Mesothelial cell of epicardium (in vitro differentiated cells): ENCODE measurements around the gene PDZRN3. TPM values are rescaled to one million over a fixed set of nuclear protein-coding genes. Genes with fewer than 3 reads are reported as not detected.

Source experiments
- DNase-seq, 2 experiments: peaks; one replicate each; pipeline ENCODE4 v3.0.0; 2021; ENCODE audit warnings: low spot score in 2 of 2; ENCODE audit not compliant: unreplicated experiment in 2 of 2
- H3K27ac Mint-ChIP-seq: 2 replicates; pipeline ENCODE4 v1.8.0; 2021; ENCODE audit warnings: mixed read lengths
- H3K27me3 Mint-ChIP-seq: 2 replicates; pipeline ENCODE4 v1.8.0; 2021; ENCODE audit warnings: low read depth, mixed read lengths
- H3K36me3 Mint-ChIP-seq: 2 replicates; pipeline ENCODE4 v1.8.0; 2021; ENCODE audit warnings: mixed read lengths
- H3K4me1 Mint-ChIP-seq: 2 replicates; pipeline ENCODE4 v1.8.0; 2021; ENCODE audit warnings: mixed read lengths
- H3K4me3 Mint-ChIP-seq: 2 replicates; pipeline ENCODE4 v1.8.0; 2021; ENCODE audit warnings: mild to moderate bottlenecking, moderate library complexity, mixed read lengths
- H3K9me3 Mint-ChIP-seq: 2 replicates; pipeline ENCODE4 v1.8.0; 2021; ENCODE audit warnings: mixed read lengths
- total RNA-seq: library from RNA; stranded (reverse); gene quantifications from 3 replicates; pipeline ENCODE4 v1.2.1, GENCODE V29; 2021
- TF ChIP-seq, protein P1 (sequence below): fragments of 200-600 bp; sonication (generic); IDR thresholded peaks from one replicate; pipeline ENCODE4 v1.5.0; 2021; ENCODE audit warnings: antibody characterized with exemption; ENCODE audit not compliant: unreplicated experiment

Gene PDZRN3
- total RNA-seq, 1 donor from 2014 or later, result 48.4 TPM

GRCh38 chr3:73403444-73403843, 221.3 kb downstream of the PDZRN3 start:
- Mint-ChIP-seq H3K4me1 (peaks cover 40% of the 10 kb centered on the region), H3K9me3 (no peaks in the 10 kb centered on the region), H3K27me3 (no peaks in the 10 kb centered on the region), H3K36me3 (peaks cover 28% of the 10 kb centered on the region), H3K4me3 (no peak overlapping the region), H3K27ac (no peak overlapping the region)
- no peak for DNase-seq
- TF ChIP-seq, protein P1, sequence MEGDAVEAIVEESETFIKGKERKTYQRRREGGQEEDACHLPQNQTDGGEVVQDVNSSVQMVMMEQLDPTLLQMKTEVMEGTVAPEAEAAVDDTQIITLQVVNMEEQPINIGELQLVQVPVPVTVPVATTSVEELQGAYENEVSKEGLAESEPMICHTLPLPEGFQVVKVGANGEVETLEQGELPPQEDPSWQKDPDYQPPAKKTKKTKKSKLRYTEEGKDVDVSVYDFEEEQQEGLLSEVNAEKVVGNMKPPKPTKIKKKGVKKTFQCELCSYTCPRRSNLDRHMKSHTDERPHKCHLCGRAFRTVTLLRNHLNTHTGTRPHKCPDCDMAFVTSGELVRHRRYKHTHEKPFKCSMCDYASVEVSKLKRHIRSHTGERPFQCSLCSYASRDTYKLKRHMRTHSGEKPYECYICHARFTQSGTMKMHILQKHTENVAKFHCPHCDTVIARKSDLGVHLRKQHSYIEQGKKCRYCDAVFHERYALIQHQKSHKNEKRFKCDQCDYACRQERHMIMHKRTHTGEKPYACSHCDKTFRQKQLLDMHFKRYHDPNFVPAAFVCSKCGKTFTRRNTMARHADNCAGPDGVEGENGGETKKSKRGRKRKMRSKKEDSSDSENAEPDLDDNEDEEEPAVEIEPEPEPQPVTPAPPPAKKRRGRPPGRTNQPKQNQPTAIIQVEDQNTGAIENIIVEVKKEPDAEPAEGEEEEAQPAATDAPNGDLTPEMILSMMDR, result no peak

DNA sequence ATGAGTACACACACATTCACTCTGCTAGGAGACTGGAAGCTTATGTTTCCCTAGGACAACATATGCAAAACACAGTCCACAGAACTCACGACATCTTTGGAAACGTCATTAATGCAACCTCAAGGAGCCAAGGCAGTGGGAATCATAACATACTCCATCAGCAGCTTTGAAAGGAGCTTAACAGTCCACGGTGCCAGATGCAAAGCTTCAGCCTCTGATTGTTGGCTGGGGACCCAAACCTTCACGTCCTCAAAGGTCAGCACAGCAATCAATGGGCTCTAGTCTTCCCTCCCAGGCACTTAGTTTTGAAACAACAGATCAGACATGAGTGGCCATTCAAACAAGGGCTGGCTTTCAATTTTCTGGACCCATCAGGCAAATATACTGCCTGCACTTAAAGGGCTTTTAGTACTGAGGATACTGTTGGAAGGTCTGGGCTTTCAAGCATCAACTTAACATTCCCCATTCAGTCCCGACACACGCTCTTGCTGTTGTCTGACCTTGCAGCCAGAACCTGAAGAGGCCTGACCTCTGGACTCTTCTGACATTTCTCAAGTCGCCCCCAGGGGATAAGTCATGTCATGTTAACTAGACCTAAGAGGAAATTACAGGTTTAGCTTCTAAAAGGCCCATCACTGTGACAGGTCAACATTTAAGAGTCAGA, 223.0 kb downstream of the PDZRN3 start:
- no peaks in the 10 kb centered on the region for H3K9me3 Mint-ChIP-seq
- H3K27ac Mint-ChIP-seq, result no peak overlapping the region
- H3K27me3 Mint-ChIP-seq, result no peaks in the 10 kb centered on the region
- no peak for DNase-seq
- TF ChIP-seq, protein P1, result no peak
- peaks cover 33% of the 10 kb centered on the region for H3K36me3 Mint-ChIP-seq
- H3K4me1 Mint-ChIP-seq, result peaks cover 37% of the 10 kb centered on the region
- no peak overlapping the region for H3K4me3 Mint-ChIP-seq

DNA sequence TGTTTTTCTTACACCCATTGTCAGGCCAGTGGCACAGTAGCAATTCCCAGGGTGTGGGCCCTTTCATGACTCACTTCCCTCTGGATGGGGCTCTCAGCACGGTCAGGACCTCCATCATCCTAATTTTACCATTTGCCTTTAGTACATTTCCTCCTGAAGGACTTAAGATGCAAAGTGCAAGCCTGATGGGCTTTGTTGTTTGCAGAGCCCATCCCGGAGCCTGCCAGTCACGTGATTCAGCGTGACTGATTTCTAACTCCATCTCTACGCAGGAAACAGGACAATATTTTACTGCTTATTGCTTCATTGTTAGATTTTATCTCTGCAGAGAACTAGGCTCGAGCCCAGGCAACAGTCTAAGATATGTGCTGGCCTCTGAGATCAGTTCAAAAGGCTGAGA, 223.7 kb downstream of the PDZRN3 start:
- Mint-ChIP-seq H3K4me3 (no peak overlapping the region), H3K9me3 (no peaks in the 10 kb centered on the region), H3K27ac (no peak overlapping the region), H3K4me1 (peaks cover 35% of the 10 kb centered on the region), H3K36me3 (peaks cover 35% of the 10 kb centered on the region), H3K27me3 (no peaks in the 10 kb centered on the region)
- TF ChIP-seq, protein P1, result no peak
- no peak for DNase-seq

DNA sequence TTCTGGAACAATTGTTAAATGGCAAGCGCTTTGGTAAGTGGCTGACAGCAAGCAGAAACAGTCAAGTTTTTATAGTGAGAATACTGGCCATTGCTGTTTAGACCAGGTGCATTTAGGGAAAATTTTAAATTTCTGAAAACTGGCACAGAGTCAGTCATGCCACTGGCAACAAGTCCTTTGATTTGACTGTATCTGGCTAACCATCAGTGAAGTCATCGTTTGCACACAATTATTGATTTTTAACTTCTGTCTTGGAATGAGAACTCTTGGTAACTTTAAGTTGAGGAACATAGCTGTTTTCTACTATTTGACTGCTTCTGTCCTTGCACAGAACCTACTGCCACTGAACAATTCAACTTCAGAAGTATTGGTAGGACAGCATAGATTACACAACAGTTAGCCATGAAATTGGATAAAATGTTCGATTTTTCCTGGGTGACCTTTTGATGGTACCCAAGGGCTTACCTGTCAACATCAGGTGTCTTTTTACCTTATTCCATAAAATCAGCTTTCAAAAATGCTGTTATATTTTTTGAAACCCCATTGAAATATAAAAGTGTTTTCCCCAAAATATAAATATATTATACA, 225.0 kb downstream of the PDZRN3 start:
- no peaks in the 10 kb centered on the region for H3K9me3 Mint-ChIP-seq
- TF ChIP-seq, protein P1, result no peak
- no peaks in the 10 kb centered on the region for H3K27me3 Mint-ChIP-seq
- no peak overlapping the region for H3K4me3 Mint-ChIP-seq
- peaks cover 42% of the 10 kb centered on the region for H3K36me3 Mint-ChIP-seq
- H3K27ac Mint-ChIP-seq, result no peak overlapping the region
- DNase-seq, result no peak
- peaks cover 28% of the 10 kb centered on the region for H3K4me1 Mint-ChIP-seq

DNA sequence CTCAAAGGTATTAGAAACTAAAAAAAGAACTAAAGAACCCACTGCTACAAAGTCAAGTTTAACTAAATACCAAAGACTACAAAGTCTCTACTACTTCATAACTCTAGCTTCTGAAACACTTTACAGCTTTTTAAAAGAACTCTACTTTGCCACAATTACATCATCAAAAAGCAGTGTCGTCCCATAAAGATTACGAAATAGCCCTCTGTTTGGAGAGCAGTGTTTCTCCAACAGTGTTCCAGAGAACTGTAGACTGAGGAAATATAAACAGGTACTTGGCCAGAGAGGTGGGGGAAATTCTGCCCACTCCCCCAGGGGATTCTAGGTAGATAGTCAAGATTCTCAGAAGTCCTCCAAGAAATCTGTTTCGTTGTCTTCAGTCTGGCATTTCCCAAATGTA, 225.6 kb downstream of the PDZRN3 start:
- DNase-seq, result no peak
- Mint-ChIP-seq H3K27ac (no peak overlapping the region), H3K36me3 (peaks cover 45% of the 10 kb centered on the region), H3K4me1 (peaks cover 23% of the 10 kb centered on the region), H3K27me3 (no peaks in the 10 kb centered on the region), H3K9me3 (no peaks in the 10 kb centered on the region), H3K4me3 (no peak overlapping the region)
- TF ChIP-seq, protein P1, result no peak
